GM18858 (cell line): Measurements from ENCODE around the gene ESRRA.
A peak's percentile ranks its signal among the peaks of the same experiment; 100 is the strongest.

ENCODE experiments used
- ATAC-seq: cut with Tn5 transposase; IDR thresholded peaks from one replicate; pipeline ENCODE4 v1.9.1; 2021; ENCODE audit not compliant: unreplicated experiment

ESRRA gene

GRCh38 chr11:64269540-64270220 lies 35.6 kb upstream of the ESRRA start:
- peak; percentile 54 for ATAC-seq

- ATAC-seq = no peak
Measured at GRCh38 chr11:64275031-64275800, 30.1 kb upstream of the ESRRA start.

- ATAC-seq = no peak
Measured at GRCh38 chr11:64275841-64276240, 29.5 kb upstream of the ESRRA start.

- no peak for ATAC-seq
Measured at GRCh38 chr11:64276653-64277431, 28.5 kb upstream of the ESRRA start.

- no peak for ATAC-seq
Measured at GRCh38 chr11:64278576-64279190, 26.6 kb upstream of the ESRRA start.

- no peak for ATAC-seq
Measured at GRCh38 chr11:64281957-64282770, 23.2 kb upstream of the ESRRA start.

- no peak for ATAC-seq
Measured at GRCh38 chr11:64283092-64283491, 22.2 kb upstream of the ESRRA start.

GRCh38 chr11:64284048-64284961 lies 21.0 kb upstream of the ESRRA start, which contains the start of gene BAD:
Gene BAD, minus strand, starts transcription at chr11:64284665. Its CDS starts 297 bp downstream, at chr11:64284368.
- peak; percentile 57 for ATAC-seq

- ATAC-seq = peak; percentile 31
Measured at GRCh38 chr11:64284962-64285884, 20.1 kb upstream of the ESRRA start, which contains the start of gene GPR137. Gene GPR137, plus strand, starts transcription at chr11:64285848. Its CDS starts 677 bp downstream, at chr11:64286525.

GRCh38 chr11:64285885-64286800 lies 19.2 kb upstream of the ESRRA start:
- no peak for ATAC-seq

GRCh38 chr11:64286801-64287159 lies 18.5 kb upstream of the ESRRA start:
- no peak for ATAC-seq

GRCh38 chr11:64287676-64288352 lies 17.5 kb upstream of the ESRRA start:
- no peak for ATAC-seq

- ATAC-seq = no peak
Measured at GRCh38 chr11:64288353-64288750, 17.0 kb upstream of the ESRRA start.

- ATAC-seq = no peak
Measured at GRCh38 chr11:64289002-64289564, 16.2 kb upstream of the ESRRA start.

- no peak for ATAC-seq
Measured at GRCh38 chr11:64290352-64291261, 14.7 kb upstream of the ESRRA start.
